GM04503 (cell line): Measurements from ENCODE around the gene RUNX1.

Experiments used
- DNase-seq: peaks from one replicate; pipeline ENCODE4 v3.0.0-alpha.2; 2012; ENCODE audit warnings: low read depth

The RUNX1 gene

DNA sequence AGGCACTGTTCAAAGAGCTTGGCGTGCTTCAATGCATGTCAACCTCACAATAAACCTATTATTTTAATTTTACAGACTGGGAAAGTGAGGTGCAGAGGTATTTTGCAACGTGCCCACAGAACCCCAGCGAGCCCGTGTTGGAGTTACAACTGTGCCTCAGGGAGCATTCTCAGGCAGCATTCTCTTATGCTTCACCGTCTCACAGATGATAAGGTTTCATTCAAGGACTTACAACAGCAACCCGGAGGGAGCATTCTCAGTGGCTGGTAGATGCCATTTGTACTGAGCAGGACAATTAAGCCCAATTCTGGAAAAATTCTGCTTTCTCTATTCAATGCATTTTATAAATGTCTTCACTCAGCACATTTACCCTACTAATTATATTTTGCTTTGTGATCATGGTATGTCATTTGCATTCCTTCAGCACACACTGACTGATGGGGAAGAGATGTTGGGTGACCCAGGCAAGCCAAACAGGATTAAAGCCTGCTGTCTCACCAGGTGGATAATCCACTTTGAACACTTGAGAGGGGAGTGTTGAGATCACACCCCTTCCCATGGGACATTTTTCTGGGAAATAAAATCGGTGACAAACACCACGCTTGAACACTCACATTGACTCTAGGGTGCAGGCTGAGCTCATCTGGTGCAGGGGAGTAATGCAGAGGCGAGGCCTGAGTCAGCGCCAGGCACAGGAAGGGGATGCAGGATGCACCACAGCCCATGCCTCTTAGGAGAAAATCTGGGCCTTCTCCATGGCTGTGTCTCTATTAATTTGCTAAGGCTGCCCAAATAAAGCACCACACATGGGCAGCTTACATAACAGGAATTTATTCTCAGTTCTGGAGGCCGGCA, 266.4 kb downstream of the RUNX1 start:
- DNase-seq, result no peak

DNA sequence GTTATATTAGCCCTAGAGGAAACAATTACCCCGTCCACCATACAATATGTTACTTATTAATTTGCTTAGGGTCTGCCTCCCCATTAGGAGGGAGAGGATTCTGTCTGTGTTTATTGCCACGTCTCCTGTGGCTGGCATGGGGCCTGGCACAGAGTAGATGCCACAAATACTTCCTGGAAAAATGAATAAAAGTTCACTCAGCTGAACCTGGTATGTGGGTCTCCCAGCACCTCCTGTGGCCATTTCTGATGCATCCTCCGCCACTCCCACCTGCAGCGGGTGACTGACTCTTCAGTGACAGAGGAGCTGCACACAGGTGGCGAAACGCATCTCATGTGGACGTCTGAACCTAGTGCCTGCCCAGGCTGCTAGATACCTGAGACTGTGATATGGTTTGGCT, 267.6 kb downstream of the RUNX1 start:
- no peak for DNase-seq

DNA sequence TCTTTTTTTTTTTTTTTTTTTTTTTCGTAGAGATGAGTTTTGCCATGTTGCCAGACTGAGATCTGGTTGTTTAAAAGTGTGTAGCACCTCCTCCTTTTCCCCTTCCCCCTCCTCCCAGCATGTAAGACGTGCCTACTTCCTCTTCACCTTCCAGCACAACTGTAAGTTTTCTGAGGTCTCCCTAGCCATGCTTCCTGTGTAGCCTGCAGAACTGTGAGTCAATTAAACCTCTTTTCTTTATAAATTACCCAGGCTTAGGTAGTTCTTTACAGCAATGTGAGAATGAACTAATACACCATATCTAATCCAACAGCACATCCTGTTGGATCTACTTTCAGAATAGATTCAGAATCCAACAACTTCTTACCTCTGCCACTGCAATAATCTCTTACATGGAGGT, 269.2 kb downstream of the RUNX1 start:
- no peak for DNase-seq

DNA sequence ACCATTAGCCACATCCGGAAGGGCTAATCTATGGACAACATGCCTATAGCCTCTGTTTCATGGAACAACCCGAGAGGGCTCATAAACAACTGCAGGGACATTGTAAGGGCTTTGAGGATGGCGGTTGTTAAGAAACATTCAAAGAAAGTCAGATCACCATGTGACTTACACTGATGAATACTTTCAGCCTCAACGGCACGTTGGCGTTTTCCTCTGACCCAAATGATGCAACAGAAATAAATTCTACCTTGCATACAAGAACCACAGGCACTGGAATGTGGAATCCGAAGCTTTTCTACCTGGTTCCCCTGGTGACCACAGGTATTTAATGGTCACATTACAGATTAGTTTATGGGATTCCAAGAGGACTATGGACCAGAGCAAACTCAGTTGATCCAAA, 273.3 kb downstream of the RUNX1 start:
- no peak for DNase-seq

DNA sequence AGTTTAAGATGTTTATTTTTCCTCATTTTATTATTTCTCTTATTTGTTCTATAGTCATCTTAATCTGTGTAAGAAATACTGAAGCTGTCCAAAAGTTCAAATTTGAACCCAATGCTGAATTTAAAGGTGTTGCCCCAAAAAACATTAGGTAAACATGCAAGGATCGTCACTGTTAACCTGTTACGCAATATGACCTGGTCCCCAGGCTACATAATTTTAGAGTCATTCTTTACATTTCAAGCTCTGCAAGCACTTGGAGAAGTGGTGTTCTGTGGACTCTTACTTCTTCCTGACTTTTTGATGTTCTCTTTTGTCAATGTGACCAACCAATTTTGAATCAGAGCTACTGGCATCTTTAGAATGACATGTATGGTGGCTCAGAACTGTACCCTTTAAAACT, 274.4 kb downstream of the RUNX1 start:
- no peak for DNase-seq

DNA sequence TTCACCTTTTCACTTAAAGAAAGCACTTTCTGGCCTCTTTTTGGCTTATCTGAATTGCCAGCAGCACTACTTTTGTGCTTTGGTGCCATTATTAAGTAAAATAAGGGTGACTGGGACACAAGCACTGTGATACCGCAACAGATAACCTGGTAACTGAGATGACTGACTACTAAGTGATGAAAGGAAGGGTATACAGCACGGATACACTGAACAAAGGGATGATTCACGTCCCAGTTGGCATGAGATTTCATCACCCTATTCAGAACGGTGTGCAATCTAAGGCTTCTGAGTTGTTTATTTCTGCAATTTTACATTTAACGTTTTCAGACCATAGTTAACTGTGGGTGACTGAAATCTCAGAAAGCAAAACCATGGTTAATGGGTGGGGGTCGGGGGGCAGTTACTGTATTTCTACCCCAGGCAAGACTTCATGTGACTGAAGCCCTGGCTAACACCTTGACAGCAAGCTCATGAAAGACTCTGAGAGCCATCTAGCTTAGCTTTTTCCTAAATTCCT, 277.5 kb downstream of the RUNX1 start:
- no peak for DNase-seq

DNA sequence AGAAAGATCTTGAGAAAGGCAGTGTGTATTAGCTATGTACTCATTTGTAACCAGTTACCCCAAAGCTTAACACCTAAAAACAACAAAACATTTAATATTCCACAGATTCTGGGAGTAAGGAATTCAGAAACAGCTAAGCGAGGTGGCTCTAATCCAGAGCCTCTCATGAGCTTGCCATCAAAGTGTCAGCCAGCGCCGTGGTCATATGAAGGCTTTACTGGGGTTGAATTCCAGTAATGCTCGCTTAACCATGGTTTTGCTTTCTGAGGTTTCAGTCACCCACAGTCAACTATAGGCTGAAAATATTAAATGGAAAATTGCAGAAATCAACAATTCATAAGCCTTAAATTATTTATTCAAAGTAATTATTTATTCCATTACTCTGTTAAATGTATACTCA, 278.5 kb downstream of the RUNX1 start:
- no peak for DNase-seq

DNA sequence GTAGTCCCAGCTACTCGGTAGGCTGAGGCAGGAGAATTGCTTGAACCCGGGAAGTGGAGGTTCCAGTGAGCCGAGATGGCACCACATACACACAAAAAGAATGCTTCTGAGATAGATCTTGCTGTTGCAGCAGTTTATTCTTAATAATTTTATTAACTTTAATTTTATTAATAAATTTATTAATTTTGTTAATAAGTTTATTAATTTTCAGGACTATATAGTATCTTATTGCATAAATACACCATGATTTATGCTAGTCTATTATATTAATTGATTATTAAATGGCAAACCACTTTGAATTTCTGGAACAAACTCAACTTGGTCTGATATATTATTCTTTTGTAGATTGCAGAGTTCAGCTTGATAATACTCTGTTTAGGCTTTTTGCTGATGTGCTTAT, 280.8 kb downstream of the RUNX1 start:
- no peak for DNase-seq

DNA sequence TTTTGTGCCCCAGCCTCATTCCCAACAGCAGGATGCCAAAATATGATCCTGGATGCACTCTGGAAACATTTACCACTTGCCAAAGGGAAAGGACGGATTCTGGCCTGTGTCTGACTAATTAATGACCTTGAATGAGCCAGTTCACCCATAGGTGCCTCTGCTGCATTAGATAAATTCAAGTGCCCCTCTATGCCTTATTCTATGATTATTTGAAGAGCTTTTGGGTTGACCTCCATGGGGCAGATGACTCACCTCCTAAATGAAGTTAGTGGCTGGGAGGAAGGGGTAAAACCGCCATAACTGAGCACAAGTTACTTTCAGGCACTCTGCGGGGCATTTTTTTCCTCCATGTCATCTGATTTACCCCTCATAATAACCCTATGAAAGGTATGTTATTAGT, 282.2 kb downstream of the RUNX1 start:
- DNase-seq, result no peak

DNA sequence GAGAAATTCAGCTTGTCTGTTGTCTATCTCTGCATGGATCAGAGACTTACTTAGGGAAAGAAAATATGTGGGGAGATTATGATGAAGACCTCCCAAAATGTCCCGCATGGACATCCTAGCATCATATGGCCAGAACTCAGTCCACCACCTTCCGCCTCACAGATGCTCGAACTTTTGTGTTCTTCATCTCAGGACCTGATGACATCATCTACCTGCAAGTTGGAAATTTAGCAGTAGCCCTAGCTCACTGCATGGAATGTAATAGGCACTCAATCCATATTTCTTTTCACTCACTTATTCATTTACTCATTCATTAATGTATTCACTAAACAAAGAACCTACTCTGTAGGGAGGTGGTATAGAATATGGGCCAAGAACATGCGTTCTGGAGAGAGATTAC, 283.5 kb downstream of the RUNX1 start:
- no peak for DNase-seq

DNA sequence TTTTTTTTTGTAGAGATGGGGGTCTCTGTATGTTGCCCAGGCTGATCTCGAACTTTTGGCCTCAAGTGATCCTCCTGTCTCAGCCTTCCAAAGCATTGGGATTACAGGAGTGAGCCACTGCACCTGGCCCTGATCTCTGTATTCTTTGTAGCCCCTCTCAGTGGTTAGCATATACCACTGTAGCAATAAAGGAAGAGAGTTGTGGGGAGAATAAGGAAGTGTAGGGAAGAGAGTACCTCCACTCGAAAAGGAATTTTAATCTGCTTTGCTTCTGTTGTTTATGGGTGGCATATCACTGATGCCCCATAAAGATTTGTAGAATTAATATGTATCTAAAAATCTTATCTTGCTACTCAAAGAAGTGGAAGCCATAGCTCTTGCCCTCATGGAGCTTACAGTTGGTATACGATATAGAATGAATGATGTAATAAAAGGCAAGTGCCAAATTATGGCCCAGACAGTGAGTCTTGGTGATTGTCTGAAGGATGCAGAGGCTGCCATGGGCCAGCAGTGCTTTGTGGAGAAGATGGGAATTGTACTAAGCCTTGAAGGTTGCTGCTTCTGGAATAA, 284.3 kb downstream of the RUNX1 start:
- no peak for DNase-seq

DNA sequence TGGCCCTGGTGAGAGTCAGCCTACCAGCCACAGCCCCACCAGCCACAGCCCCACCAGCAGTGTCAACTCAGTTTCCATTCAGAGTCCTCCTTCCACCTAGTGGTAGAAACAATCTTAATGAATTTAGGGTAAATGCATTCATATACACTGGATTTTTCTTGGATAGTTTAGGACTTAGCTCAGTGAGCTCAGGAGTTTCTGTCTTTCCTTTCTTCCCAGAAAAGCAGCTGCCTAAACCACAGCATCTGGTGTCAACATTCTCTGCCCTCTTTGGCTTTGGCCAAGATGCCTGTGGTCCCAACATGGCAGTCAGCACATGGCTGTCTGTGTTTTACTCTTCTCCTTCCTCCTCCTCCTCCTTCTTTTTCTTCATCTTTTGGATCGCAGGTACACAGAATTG, 286.3 kb downstream of the RUNX1 start:
- peak; percentile 34 for DNase-seq

DNA sequence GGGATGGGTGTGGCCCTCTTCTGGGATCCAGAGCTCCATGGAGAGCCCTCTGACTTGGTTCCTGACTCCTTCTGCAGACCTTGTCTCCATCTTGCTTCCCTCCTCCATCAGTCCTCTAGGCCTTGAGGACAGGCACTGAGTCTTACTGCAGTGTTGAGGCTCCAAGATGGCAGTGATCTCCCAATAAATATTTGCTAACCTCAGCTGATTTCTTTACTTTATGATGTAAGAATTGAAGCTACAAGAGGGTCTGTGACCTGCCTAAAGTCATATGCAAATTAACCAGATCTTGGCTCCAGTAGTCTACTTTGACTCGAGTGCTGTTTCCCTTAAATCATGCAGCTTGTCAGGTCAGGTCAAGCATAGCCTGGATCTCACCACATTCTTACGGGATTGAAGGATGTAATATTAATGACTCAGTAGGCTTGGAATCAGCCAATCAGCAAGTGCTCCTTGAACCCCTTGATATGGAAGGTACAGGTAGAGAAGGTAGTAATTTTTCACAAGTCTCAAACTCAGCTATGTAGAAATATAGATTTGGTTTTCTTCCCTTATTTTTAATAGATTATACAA, 287.3 kb downstream of the RUNX1 start:
- no peak for DNase-seq

DNA sequence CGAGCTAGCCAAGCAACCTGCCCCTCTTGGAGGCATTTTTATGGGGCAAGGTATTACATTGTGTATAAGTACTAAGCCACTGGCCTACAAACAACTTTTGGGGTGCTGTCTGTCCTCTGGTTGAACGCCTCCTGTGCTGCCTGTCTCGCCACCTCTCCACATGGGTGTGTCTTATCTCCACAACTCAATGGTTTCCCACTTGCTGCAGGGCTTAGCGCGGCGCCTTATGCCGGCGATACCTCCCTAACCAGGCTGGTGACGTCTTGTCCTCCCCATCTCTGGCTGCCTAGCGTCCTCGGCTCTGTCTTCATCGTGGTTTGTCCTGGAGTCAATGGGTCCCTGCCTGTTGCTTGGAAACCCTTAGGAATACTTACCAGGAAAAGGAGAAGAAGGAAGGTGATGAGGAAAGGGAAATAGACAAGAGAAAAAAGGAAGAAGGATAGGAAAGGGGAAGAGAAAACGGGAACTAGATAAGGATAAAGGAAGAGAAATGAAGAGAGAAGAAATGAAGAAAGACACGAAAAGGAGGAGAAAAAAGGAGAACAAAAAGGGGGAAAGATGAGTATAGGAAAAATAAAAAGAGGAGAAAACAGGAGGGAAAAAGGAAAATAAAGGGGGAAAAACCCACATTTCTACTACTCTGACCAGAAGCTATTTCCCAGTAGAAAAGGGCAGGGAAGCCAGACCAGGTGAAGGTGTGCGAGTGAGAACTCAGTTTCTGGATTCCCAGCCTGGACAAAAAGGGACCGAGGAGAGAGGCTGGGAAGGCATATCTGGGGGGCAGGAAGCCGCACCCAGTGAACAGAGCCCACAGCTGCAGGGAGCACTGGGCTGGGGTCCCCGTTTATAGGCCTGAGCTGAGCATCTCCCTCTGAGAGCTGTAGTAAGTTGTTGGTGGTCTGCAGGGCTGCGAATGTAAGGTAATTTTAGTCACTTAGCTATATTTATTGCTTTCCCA, 294.1 kb downstream of the RUNX1 start:
- DNase-seq, result no peak

DNA sequence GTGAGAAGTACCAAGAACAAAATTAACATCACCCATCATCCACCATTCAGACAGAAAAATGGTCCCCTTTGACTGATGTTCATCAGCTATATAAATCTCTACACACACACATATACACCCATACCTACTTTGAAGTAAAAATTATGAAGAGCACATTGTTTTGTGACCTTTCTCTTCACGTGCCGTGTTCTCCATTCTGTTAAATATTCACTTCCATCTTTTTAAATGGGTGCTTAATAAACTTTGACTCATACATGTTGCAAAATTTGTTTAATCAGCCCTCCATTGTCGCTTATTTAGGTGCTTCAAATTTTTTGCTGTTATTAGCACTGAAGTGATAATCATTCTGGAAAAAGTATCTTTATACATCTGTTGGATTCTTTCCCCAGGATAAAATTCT, 300.2 kb downstream of the RUNX1 start:
- DNase-seq, result no peak

DNA sequence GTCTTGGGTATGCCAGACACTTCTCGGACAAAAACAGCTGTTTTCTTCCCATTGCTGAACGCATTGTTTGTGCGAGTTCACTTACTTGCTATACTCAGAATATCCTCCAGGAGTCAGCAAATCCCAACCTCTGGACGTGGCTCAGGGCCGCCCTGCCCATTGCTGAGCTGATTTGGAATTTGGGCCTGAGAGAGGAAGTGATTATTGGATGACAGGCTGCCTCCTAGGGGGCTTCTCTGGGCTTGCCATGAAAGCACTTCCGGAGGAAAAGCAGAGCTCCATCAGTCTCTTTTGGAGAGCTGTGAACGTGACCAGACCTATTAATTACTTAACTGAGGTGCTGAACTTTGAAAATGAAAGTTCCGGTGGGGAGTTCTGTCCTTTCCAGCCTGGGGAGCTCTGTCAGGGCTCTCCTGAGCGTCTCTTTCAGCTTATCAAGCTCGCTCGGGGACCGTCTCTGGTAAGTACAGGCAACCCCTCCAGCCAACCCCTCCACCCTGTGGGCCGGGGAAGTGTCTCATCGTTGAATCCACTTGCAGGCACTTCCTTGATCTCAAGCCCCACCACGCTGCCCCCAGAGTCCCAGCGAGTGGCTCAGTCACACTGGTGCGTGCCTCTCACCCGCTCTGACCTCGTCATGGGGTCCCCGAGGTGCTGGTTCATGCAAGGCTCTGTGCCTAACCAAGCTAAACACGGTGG, 303.4 kb downstream of the RUNX1 start:
- peak; percentile 42 for DNase-seq

DNA sequence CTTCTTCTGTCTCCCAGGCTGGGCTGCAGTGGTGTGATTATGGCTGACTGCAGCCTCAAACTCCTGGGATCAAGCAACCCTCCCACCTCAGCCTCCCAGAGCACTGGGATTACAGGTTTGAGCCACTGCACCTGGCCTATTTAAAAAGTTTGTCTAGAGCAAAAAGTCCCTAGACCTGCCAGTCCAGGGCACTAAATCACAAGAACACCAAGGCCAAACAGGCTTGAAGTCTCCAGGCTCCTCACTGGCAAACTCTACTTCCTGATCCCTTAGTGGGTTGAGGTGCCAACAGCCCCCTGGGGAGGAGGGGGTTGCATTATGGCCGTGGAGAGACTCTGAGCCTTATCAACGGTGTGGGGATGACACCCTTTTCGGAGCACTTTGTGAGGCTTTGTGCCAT, 304.3 kb downstream of the RUNX1 start:
- no peak for DNase-seq

DNA sequence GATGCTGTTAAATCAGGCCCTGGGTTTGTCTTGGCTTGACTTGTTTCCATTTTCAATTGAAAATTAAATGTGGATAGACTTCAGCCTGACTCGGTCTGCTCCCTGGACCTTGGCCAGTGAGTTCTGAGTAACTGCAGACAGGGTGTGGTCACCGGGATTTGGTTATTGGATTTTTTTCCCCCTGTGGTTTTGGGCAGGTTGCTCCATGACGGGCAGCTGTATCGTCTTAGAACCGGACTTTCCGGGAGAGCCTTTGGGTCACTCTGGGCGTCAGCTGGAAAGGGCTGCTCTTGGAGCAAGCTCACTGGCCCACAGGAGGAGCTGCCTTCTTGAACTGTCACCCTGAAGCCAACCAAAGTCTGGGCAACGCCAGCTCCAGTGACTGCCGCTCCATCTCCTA, 305.3 kb downstream of the RUNX1 start:
- peak; percentile 27 for DNase-seq

DNA sequence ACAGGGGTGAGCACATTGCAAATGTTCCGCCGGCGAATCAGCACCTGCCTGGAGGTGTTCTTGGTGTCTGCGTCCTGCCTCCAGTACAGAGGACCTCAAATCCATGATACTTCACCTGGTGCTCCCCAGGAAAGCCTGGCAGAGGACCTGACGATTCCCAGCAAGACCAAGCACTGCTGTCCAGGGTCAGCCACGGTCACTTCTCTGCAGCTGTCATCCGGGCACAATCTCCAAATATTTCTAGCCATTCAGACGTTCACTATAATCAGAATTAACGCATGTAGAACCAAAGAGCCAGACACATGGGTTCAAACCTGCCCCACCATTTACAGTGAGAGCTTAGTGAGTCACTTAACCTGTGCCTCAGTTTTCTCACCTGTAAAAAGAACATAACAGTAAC, 305.8 kb downstream of the RUNX1 start:
- no peak for DNase-seq

DNA sequence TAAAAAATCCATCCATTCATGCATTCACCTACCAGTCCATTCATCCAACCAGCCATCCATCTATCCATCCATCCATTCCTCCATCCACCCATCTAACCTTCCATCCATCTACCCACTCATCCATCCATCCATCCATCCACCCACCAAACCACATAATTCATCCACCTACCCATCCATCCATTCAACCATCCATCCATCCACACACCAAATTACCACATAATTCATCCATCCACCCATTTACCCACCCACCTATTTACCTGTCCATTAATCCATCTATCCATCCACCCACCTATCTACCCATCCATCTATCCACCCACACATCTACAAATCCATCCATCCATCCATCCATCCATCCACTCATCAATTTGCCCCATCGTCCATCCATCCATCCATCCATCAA, 308.9 kb downstream of the RUNX1 start:
- DNase-seq, result no peak
